Activated CD4-positive, CD25-positive, alpha-beta regulatory T cell treated with anti-CD3 and anti-CD28 coated beads, Interleukin-2, amount 50 U/mL, for 72 hours (primary cell): ENCODE data around the gene RARS2.

ENCODE experiments used
- DNase-seq: peaks from one replicate; pipeline ENCODE4 v3.0.0; 2021

The RARS2 gene

DNA sequence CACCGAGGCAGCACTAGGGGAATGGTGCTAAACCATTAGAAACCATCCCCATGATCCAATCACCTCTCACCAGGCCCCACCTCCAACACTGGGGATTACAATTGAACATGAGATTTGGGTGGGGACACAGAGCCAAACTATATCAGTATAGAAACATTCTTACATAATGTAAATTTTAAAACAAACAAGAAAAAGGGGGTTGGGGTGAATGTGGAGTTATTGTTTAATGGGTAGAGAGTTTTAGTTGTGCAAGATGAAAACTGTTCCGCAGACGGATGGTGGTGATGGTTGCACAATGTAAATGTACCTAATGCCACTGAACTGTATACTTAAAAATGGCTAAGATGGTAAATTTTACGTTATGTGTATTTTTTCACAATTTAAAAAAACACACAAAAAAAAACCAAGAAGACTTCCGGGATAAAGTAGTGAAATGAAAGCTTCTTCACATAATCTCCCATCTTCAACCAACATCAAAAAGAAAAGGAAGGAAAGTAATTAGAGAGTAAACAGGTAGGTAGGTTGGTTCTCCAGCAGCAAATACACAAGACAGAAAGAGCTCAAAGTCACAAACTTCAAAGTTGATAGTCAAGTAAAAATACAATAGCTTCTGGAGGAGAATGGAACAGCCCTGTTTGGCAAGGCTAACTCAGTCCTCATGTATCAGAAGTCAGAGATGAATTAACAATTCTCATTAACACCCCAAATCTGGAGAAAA lies 16.3 kb downstream of the RARS2 start:
- no peak for DNase-seq

DNA sequence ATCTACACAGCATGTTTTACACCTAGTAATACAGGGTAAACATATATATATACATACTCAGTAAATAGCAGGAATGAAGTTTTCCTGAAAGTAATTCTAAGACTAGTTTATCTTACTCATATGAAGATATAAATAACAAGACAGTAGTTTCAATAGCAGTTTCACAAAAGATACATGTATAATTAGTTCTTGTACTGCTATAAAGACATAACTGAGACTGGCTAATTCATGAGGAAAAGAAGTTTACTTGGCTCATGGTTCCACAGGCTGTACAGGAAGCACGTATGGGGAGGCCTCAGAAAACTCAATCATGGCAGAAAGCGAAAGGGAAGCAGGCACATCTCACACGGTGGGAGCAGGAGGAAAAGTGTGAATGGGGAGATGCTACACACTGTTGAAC lies 16.9 kb downstream of the RARS2 start:
- DNase-seq = no peak

DNA sequence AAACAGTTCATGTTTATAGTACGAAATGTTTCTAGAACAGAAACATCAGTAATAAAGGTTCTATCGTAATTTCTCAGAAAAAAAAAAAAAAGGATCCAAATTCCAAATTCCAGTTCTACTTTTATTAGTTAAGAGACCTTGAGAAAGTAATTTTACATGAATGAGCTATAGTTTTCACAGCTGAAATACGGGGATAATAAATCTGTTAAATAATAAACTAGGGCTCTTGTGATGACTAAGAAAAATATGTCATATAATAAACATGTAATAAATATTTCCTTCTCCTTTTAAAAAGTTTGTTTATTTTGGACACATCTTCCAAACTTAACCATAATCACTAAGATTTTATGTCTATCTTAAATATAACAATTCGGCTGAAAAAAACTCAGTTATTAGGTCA lies 17.8 kb downstream of the RARS2 start:
- no peak for DNase-seq

GRCh38 chr6:87561017-87561416 lies 28.8 kb downstream of the RARS2 start:
- DNase-seq = no peak

DNA sequence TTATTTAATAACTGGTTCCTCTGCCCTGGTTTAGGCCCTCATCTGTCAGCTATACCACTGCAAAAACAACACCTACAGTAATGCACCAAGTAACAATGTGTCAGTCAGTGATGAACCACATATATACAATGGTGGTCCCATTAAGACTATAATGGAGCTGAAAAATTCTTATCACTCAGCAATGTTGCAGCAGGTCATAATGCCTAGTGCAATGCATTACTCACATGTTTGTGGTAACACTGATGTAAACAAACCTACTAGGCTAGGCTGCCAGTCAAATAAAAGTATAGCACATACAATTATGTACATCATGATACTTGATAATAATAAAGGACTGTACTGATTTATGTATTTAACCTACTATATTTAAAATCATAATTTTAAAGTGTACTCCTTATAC lies 31.3 kb downstream of the RARS2 start:
- no peak for DNase-seq

DNA sequence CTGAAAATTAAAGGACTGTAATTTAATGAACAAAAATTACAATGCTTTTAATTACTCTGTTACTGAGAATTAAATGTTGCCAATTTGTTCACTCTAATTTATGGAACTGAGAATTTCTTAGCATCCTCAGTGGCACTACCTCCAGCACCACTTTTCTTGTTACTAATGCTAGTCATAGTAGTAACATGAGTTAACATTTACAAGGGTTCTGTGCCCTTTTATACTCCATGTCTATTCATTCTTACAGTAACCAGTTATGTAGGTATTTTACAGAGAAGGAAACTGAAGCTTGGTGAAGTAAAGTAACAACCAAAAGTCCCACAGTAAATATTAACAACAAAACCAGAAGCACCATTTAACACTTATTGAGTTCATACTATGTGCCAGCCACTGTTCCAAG lies 34.3 kb downstream of the RARS2 start:
- DNase-seq = no peak

DNA sequence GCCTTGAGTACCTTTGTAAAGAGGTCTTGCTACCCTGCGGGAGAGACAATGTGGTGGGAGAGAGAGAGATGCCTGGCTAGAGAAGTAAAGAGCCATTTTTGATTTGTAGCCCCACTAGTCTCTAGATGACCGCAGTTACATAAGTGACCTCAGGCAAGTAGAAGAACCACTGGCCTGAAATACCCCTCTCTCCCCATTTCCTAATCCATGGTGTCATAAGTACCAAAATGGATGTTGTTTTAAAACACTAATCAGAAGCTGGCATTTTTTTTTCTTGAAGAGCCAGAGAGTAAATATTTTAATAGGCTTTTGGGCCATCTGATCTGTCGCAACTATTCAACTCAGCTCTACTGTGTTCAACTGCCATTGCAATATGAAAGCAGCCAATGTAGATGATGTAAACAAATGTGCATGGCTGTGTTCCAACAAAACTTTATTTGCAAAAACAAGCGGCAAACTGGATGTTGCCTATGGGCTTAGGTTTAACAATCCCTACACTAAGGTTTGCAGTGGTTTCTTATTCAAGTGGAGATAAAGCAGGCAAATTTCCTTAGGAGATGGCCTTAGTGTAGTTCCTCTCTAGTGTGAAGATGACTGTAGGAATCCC lies 36.5 kb downstream of the RARS2 start:
- DNase-seq = no peak

GRCh38 chr6:87551799-87552198 lies 38.0 kb downstream of the RARS2 start:
- DNase-seq = no peak

DNA sequence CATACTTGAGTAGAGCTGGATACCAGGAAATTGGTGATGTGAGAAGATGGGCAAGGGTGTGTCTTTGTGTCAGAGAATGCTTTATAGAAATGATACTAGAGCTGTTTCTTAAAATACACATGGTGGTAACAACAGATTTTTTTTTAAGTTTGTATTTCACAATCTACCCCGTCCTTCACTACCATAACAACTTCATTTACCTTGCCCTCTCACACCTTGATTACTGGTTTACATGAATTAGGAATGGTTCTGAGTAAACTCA lies 45.4 kb downstream of the RARS2 start:
- DNase-seq = no peak

DNA sequence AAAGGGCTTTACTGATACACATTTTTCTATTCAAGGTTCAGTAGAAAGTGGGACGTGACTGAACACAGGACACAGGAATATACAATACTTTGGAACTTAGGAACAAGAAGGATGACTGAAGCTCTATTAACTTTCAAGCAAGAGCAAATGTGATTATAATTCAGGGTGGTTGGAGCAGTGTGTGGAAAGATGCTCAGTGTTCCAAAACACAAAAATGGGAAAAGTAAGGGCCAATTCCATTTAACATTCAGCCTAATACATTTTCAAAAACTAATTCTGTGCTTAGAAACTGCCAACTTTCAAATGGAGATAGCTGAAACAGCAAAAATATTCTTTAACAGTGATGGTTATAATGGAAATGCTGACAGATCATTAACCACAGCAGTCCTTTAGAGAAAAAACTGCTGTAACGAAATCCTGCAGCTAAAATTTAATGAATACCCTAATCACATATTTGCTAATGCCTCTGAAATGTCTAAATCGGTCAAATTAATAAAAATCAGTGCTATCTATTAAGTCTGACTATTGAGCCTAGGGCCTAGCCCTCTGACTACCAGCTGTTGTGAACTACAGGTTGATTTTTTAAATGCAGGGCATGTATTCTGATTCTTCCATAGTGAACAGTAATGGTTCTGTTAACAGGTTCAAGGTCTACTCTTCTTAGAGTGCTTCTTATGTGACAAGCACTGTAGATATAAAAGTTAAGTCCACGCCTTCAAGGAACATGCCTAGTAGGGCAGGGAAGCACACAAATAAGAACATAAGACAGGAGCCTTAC lies 45.9 kb downstream of the RARS2 start:
- DNase-seq = no peak

GRCh38 chr6:87541744-87542143 lies 48.0 kb downstream of the RARS2 start:
- no peak for DNase-seq

DNA sequence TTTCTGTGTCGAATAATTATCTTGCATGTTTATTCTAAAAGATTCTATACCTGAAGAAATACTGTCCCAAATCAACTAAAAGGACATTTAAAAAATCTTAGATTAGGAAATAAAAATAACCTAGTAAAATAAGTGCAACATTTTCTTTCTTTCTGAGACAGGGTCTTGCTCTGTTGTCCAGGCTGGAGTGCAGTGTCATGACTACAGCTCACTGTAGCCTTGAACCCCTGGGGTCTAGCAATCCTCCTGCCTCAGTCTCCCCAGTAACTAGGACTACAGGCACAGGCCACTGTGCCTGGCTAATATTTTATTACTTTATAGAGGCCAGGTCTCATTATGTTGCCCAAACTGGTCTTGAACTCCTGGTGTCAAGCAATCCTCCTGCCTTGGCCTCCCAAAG lies 48.7 kb downstream of the RARS2 start:
- no peak for DNase-seq

DNA sequence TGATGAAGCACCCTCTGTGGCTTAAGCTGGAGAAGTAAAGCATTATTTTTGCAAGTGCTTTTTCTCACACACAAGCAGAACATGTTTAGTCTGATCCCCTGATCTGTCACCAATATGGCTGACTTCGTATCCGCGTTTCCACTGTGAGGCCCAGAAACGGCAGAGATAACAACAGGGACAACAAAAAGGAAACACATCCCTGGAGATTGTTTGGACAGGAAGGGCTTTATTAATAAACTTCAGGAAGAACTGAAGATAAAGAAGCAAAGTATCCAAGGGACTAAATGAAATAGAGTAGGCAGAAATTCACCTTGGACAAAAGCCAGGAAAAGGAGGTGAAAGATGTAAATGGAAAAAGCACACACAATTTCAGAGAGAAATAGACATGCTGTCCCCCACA lies 49.2 kb downstream of the RARS2 start:
- no peak for DNase-seq

DNA sequence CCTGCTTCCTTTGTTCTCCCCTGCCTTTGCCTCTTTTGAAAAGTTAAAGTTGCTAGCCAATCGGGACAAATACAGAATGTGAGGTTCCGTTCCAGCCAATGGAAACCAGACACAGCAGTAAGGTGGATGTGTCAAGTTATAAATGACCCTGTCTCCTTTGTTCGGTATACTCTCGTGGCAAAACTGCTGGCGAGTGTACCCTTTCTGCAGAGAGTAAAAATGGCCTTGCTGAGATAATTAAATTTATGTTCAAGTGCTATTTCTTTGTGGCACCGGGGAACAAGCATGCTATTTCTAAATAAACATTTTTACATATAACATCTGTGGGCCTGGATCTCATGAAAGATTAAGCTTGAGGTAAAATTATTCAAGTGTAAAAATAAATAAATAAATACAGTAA lies 50.2 kb downstream of the RARS2 start:
- no peak for DNase-seq

DNA sequence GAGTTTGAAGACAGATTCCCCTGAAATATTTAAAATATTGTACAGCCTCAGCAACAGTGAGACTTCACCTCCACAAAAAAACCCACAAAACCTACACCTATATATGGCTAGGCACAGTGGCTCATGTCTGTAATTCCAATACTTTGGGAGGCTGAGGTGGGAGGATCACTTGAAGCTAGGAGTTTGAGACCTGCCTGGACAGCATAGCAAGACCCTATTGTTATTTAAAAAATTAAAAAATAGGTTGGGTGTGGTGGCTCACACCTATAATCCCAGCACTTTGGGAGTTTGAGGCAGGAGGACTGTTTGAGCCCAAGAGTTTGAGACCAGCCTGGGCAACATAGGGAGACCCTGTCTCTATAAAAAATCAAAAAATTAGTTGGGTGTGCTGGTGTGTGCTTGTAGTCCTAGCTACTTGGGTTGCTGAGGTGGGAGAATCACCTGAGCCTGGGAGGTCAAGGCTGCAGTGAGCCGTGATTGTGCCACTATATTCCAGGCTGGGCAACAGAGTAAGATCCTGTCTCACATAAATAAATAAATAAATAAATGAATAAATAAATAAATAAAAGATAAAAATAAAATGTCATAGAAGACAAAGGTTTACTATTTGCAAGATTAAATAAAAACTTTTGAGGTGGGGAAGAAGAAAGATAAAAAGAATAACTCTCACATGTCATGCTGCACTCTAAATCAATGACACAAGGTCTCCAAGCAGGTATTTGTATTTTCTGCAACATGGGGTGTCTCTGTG lies 51.1 kb downstream of the RARS2 start:
- no peak for DNase-seq

GRCh38 chr6:87534377-87535047 lies 55.3 kb downstream of the RARS2 start:
- no peak for DNase-seq

DNA sequence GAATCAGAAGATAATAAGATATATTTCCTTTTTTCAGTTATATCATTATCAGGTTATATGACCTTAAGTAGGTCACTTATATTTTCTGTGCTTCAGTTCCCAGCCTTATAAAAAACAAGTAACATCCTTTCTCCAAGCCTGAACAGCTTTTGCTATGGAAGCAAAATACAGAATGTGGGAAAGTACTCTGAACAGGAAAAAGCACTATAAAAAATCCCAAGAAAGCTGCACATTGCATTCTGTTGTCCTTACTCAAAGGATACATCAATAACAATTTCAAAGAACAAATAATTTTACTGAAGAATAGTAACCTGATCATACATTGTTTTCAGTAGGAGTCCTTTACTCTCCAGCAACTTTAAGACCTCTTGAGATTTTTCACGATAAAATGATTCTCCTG lies 60.6 kb downstream of the RARS2 start:
- no peak for DNase-seq

DNA sequence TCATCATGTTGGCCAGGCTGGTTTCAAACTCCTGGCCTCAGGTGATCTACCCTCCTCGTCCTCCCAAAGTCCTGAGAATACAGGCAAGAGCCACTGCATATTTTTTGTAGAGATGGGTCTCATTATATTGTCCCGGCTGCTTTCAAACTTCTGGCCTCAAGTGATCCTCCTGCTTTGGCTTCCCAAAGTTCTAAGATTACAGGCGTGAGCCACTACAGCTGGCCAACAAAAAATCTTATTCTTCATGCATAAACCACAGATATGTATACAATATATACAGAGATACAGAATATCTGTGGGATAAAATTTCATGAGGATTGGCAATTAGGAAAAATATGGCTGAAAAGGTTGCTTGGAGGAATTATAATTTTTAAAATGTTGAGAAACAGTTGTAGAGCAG lies 67.1 kb downstream of the RARS2 start:
- no peak for DNase-seq

DNA sequence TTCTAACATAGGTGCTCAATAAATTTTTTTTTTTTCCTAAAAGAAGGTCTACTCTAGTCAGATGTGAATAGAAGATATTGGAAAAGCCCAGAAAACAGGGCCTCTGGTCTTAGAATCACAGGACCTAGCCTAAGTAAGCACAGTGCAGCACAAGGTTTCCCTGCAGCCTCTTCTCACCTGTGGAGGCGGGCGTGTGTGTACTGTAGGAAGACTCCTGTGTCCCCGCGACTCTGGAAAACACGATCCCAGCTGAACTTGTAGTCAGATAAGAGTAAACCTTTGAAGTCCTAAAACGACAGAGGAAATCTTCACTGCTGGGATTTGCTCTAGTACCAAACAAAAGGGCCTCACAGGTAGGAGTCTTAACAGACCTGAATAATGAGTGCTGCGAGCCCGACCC lies 71.3 kb downstream of the RARS2 start:
- no peak for DNase-seq

DNA sequence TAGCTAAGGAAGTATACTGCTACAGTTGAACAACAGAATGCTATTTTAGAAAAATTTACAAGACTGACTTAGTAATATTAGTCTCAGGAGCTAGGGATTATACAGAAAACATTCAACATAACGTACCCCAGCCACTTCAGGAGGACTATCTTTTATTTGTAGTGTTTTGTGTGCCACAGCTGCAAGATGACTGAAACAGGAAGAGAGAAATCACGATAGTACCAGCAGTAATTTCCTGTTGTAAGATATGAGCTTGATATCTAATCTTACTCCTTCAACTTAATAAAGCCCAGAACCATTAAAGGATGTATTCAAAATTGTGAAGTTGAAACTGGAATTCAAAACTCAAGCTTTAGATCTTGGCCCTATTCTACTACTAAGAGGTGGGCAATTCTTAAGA lies 75.0 kb downstream of the RARS2 start:
- no peak for DNase-seq

GRCh38 chr6:87504441-87504840 lies 85.3 kb downstream of the RARS2 start:
- no peak for DNase-seq

DNA sequence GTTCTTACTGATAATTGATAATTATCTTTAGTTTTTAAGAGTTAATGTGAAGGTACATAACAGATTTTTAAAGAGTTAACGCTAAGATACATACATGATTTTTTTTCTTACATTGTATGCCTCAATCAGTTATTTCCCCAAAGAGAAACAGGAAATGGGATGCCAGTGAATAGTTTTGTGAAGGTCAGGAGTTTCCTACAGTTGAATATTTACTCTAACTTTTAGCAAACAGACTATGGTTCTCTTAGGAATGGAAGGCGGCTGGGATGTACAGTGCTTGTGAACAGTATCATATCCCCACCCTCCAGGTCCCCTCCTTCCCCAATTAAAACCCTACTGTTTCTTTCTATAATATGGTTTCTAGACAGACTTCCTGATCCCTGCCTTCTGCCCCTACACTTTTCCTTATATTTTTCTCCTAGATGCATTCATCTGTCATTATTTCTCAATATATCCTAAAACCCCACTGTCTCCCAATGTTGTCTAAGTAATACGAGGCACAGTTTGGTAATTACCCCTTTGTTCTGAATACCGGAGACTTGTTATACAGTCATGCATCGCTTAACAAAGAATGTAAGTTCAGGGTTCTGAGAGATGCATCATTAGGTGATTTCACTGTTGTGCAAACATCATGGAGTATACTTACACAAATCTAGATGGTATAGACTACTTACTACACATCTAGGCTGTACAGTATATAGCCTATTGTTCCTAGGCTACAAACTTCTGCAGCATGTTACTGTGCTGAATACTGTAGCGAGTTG lies 87.8 kb downstream of the RARS2 start:
- DNase-seq = no peak

- no peak for DNase-seq
Observed at GRCh38 chr6:87498048-87498447, 91.7 kb downstream of the RARS2 start.
